Glomerular visceral epithelial cell (primary cell): ENCODE results near the gene LAMA2.

Experiments
- DNase-seq: peaks from one replicate; pipeline ENCODE4 v3.0.0-alpha.2; 2016; ENCODE audit errors: extremely low spot score

LAMA2 gene, protein sequence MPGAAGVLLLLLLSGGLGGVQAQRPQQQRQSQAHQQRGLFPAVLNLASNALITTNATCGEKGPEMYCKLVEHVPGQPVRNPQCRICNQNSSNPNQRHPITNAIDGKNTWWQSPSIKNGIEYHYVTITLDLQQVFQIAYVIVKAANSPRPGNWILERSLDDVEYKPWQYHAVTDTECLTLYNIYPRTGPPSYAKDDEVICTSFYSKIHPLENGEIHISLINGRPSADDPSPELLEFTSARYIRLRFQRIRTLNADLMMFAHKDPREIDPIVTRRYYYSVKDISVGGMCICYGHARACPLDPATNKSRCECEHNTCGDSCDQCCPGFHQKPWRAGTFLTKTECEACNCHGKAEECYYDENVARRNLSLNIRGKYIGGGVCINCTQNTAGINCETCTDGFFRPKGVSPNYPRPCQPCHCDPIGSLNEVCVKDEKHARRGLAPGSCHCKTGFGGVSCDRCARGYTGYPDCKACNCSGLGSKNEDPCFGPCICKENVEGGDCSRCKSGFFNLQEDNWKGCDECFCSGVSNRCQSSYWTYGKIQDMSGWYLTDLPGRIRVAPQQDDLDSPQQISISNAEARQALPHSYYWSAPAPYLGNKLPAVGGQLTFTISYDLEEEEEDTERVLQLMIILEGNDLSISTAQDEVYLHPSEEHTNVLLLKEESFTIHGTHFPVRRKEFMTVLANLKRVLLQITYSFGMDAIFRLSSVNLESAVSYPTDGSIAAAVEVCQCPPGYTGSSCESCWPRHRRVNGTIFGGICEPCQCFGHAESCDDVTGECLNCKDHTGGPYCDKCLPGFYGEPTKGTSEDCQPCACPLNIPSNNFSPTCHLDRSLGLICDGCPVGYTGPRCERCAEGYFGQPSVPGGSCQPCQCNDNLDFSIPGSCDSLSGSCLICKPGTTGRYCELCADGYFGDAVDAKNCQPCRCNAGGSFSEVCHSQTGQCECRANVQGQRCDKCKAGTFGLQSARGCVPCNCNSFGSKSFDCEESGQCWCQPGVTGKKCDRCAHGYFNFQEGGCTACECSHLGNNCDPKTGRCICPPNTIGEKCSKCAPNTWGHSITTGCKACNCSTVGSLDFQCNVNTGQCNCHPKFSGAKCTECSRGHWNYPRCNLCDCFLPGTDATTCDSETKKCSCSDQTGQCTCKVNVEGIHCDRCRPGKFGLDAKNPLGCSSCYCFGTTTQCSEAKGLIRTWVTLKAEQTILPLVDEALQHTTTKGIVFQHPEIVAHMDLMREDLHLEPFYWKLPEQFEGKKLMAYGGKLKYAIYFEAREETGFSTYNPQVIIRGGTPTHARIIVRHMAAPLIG (N-terminal part only)

DNA sequence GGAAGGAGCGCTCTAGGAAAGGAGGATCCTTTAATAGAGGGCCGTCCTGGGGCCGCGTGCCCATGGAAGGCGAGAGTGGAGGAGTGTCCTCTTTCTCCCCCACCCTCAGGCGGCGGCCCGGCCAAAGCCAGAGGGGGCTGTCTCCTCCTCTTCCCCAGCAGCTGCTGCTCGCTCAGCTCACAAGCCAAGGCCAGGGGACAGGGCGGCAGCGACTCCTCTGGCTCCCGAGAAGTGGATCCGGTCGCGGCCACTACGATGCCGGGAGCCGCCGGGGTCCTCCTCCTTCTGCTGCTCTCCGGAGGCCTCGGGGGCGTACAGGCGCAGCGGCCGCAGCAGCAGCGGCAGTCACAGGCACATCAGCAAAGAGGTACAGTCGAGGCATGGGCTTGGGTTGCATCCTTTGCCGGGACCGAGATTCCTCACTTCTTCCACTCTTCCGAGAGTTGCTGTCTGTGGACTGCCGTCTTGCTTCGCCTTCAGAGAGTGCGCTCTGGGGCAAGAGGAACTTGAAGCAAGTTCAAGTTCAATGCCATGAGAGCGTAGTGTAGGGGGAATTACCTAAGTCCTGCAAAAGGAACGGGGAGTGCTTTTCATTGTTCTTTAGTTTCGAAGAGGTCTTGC, at the start of gene LAMA2:
TSS of gene LAMA2 (plus strand) at position 148 of the 621 bp plus-strand sequence. CDS start at position 256, 108 bp downstream.
- DNase-seq = peak; percentile 40

- no peak for DNase-seq
Measured at GRCh38 chr6:128836761-128837160, 46.2 kb upstream of the LAMA2 start.

GRCh38 chr6:128841518-128841917, 41.4 kb upstream of the LAMA2 start:
- no peak for DNase-seq

GRCh38 chr6:128844598-128844997, 38.3 kb upstream of the LAMA2 start:
- no peak for DNase-seq

DNA sequence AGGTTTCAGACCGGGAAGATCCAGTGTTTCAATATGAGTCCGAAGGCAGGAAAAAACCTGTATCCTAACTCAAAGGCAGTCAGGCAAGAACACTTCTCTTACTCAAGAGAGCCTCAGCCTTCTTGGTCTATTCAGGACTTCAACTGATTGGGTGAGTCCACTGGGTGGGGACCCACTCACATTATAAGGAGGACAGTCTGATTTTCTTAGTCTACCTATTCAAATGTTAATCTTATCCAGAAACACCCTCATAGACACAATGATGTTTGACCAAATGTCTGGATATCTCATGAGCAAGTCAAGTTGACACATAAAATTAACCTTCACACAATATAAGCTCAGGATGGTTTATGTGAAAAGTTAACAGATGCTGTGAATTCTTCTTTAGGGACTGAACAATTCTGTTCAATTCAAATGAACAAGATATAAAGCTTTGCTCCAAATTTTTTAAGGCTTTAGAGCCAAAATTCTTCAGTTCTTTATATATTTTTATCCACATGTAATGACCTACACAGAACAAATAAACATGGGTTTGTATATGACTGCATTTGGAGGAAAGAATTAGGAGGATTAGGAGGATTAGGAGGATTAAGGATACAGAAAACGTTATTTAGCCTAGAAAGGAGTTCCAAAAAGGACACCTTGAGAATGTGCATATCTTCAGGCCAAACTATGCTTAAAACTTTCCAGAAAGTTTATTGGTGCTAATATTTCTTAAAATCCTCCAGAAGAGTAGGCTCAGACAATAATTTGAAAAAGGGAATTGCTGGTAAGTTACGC, 35.3 kb upstream of the LAMA2 start:
- DNase-seq = no peak

DNA sequence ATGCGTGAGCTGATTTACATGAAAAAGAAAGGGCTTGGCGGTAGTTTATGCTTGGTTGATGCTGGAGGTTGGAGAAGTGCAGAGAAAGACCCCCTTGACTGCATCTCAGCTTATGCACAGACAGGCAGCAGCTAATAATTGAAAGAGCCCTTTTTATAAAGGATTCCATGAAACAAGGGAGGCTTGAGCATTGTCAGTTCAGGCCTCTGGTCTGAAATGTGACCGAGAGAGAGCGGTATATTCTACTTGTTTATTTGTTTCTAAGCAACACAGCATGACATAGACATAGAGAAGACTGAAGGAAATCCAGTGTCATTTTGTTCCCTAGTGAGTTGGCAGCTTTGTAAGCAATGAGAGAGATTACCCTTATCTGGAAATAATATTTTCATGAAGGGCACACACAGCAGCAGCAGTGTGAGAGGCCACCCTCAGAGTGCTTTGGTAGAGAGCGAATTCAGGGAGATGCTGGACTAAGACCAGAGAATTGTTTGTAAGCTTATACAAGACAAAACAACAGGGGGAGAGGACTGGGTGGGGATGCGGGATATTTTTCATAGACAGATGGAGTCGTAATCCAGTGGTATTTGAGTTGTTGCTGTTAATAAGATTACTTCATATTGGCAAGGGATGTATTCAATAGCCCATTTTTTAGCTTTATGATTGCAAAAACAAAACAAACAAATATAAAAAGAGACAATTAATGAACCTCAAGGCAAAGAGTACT, 34.6 kb upstream of the LAMA2 start:
- DNase-seq = no peak

DNA sequence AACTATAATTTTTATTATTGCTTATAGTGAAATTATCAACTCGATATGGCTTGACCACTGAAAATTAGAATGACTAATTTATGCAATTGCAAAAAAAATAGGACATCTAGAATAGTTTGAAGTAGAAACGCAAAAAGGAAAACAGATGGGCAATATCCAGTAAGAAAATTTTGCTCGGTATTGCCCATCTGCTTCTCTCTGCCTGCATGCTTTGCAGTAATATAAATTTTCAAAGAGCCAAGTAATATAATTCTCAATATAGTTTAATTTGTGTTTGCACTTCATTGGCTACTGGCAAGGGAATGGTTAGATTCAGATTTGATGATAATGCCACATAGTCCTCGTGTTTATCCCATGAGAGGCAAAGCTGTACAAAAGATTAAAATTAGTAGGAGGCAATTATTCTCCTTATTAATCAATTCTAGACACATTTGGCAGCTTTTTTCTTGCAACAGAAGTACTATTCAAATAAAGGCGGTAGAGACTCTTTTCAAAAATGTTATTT, 27.3 kb upstream of the LAMA2 start:
- DNase-seq = no peak

DNA sequence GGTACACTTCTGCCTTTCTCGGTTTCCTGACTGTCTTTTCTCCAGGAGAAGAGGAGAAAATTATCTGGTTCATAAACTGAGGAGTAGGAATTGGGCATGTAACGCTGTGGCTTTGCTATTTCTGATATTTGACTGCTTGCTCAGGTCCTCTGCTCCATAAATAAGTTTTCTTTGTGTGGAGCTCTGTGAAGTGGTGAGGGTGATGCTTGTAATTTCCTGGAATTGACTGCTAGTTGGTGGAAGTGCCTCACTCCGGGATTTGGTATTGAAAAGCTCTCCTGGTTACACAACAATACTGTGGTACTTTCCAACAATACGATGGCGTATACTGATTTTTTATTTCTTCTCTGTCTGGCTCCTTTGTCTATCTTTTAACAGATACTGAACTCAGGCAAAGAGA, 25.1 kb upstream of the LAMA2 start:
- DNase-seq = no peak

DNA sequence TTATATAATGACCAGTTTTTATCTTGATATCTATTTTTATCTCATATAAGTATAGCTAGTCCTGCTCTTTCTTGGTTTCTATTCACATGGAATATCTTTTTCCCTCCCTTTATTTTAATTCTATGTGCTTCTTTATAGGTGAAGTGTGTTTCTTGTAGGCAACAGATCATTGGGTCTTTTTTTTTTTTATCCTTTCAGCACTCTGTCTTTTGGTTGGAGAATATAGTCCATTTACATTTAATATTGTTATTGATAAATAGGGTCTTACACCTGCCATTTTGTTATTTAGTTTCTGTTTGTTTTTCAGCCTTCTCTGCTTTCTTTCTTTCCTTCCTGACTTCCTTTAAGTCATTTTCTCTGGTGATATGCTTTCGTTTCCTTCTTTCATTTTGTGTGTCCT, 22.2 kb upstream of the LAMA2 start:
- no peak for DNase-seq

DNA sequence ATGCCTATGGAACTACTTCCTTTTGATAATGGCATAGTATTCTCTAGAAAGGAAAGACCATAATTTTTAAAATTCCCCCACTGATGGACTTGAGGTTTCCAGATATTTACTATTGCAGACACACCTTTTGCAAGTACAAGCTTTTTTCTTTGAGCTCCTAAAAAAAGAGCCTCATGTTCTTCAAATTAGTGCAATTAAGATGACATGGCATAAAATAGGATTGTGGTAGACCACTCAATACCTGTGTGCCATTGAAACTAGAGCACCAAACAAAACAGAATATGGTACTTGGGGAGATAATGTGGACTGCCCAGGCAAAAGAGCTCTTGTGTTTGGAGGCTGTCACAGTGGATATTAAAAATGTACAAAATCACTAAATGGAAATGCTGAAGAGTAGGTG, 19.0 kb upstream of the LAMA2 start:
- DNase-seq = no peak

- no peak for DNase-seq
Measured at GRCh38 chr6:128870746-128871145, 12.2 kb upstream of the LAMA2 start.

DNA sequence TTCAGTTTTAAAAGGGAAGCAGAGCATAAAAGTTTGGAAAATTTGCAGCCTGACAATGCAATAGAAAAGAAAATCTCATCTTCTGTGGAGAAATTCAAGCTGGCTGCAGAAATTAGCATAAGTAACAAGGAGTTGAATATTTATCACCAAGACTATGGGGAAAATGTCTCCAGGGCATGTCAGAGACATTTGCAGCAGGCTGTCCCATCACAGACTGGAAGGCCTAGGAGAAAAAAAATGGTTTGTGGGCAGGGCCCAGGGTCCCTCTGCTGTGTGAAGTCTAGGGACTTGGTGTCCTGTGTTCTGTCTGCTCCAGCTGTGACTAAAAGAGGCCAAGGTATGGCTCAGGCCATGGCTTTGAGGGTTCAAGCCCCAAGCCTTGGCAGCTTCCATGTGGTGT, 8.1 kb upstream of the LAMA2 start:
- no peak for DNase-seq

- peak; percentile 3 for DNase-seq
Measured at GRCh38 chr6:128882560-128882959, 378 bp upstream of the LAMA2 start.

DNA sequence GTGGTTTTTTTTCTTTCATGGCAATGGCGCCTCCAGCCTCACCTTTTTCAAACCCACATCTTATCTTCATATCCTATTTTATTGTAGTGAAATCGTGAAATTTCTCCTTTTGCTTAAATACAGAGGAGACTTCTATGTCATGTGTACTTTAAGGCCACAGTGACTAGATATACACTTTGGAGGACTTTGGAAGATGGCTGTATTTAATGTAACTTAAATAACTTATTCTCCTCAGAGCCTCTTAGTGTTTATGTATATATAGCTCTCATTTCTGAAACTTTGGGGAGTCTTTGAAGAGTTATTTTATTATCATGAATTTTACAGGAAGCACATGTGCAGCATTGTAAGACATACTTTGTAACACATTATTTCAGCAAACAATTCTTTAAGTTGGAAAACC, 968 bp downstream of the LAMA2 start:
- no peak for DNase-seq

GRCh38 chr6:128885381-128885780, 2.4 kb downstream of the LAMA2 start:
- DNase-seq = no peak

GRCh38 chr6:128886706-128887105, 3.8 kb downstream of the LAMA2 start:
- no peak for DNase-seq

GRCh38 chr6:128888444-128889175, 5.7 kb downstream of the LAMA2 start:
- no peak for DNase-seq

DNA sequence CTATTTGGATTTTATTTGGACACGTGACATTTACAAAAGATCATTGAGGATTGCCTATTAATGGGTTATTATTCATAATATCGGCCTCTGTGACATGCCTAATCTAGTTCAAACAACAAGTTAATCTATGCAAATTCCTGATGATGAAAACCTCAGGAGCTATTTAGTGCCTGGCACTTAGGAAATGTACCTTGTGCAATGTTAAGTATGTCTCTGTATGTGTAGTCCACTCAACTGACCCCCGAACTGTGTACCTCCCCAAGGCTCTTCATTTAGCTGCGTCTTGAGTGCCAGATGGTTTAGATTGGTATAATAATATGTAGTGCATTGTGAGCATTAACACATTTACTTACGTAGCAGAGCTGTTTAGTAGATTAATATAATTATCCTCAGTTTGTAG, 6.9 kb downstream of the LAMA2 start:
- DNase-seq = no peak

DNA sequence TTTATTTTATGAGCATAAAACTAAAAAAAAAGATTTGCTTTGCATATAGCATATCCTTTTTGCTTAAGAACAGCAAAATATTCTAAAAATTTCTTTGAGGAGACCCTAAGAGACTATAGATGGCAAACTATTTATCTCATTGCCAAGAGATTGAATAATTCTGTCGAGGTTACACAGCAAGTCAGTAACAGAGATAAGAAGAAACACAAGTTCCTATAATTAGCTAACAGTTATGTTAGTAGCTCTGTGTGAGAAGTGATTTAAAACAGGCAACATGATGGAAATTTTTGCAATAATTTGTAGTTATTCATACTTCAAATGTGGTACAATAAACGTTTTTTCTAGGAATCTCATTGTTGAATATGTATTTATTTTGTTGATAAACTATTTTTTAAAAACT, 9.1 kb downstream of the LAMA2 start:
- no peak for DNase-seq
